GM18499 (cell line): ENCODE results near the gene MYG1.
"Not testable (repeated sequence)": the region's sequence is repeated elsewhere in the genome, so short reads cannot be mapped to it uniquely, and the experiment has no call there.

Experiments
- ATAC-seq: cut with Tn5 transposase; IDR thresholded peaks from one replicate; pipeline ENCODE4 v1.9.1; 2021; ENCODE audit warnings: moderate number of reproducible peaks; ENCODE audit not compliant: insufficient read depth, unreplicated experiment

Gene MYG1

GRCh38 chr12:53325511-53326061 is 26.1 kb downstream of the MYG1 start:
- no peak for ATAC-seq

GRCh38 chr12:53326460-53327185 is 27.1 kb downstream of the MYG1 start:
- ATAC-seq = no peak

- no peak for ATAC-seq
These were observed 28.0 kb downstream of the MYG1 start for GRCh38 chr12:53327435-53328042.

GRCh38 chr12:53328043-53328435 is 28.5 kb downstream of the MYG1 start:
- ATAC-seq = no peak

GRCh38 chr12:53330671-53331070 is 31.2 kb downstream of the MYG1 start:
- no peak for ATAC-seq

- not testable (repeated sequence) for ATAC-seq
These were observed 32.8 kb downstream of the MYG1 start for GRCh38 chr12:53332339-53332738.

GRCh38 chr12:53332744-53333143 is 33.2 kb downstream of the MYG1 start:
- no peak for ATAC-seq

- no peak for ATAC-seq
These were observed 33.8 kb downstream of the MYG1 start for GRCh38 chr12:53333289-53333688.

- ATAC-seq = no peak
These were observed 34.4 kb downstream of the MYG1 start for GRCh38 chr12:53333845-53334244.

GRCh38 chr12:53334822-53335221 is 35.3 kb downstream of the MYG1 start:
- no peak for ATAC-seq

- no peak for ATAC-seq
These were observed 36.7 kb downstream of the MYG1 start, which contains the start of gene SP7 for GRCh38 chr12:53336181-53336681. Gene SP7, minus strand, starts transcription at chr12:53336354. Its CDS starts 708 bp downstream, at chr12:53335646.

- ATAC-seq = no peak
These were observed 38.5 kb downstream of the MYG1 start for GRCh38 chr12:53338017-53338416.

- no peak for ATAC-seq
These were observed 39.4 kb downstream of the MYG1 start for GRCh38 chr12:53338916-53339315.

GRCh38 chr12:53340398-53340797 is 40.9 kb downstream of the MYG1 start:
- ATAC-seq = no peak

- no peak for ATAC-seq
These were observed 44.0 kb downstream of the MYG1 start for GRCh38 chr12:53343449-53343848.

GRCh38 chr12:53343969-53344368 is 44.5 kb downstream of the MYG1 start:
- ATAC-seq = no peak

- no peak for ATAC-seq
These were observed 45.0 kb downstream of the MYG1 start for GRCh38 chr12:53344487-53344823.

- no peak for ATAC-seq
These were observed 45.5 kb downstream of the MYG1 start for GRCh38 chr12:53344824-53345485.

- ATAC-seq = no peak
These were observed 46.1 kb downstream of the MYG1 start for GRCh38 chr12:53345486-53346188.

GRCh38 chr12:53346491-53346890 is 47.0 kb downstream of the MYG1 start:
- no peak for ATAC-seq
